ENCODE results near the gene MCRIP1. TPM values are rescaled to one million over a fixed set of nuclear protein-coding genes. Genes with fewer than 3 reads are reported as not detected.

The MCRIP1 gene
- total and polyA plus RNA-seq, 2 of the 13 experiments (the other 11 are each of a cell fraction or from before 2014, with no cell fraction given): 79.7 to 84.9 TPM

DNA sequence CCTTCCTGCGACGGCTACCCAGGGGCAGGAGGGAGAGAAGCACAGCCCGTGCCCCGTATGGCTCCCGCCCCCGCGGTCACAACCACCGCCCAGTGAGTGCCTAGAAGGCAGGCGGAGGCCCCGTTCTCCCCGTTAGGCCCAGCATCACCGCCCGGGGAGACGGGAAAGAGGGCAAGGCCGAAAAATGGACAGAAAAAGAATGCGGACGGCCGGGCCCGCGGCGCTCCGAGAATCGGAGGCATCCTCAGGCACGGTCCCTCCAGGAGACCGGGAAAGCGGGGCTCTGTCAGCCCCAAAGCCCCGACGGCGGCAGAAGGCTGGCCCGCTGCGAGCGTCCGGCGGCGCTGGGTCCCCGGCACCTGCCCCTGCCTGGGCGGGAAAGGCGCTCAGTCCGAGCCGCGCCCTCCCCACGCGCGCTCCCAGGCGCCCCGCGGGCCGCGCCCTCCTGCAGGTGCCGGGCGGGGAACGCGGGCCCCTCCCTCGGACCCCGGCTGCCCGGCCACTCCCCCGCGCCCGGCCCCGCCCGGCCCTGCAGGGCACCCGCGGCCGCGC is 407 bp downstream of the MCRIP1 start (continued):
- TF ChIP-seq AHR (CRISPR knock-in tag; IDR thresholded peaks at IDR 0.05) (no peak), NRL (CRISPR knock-in tag; IDR thresholded peaks at IDR 0.05; ENCODE audit: borderline replicate concordance) (peak; percentile 87; the same call in 1 of the 2 replicates), ZSCAN25 (CRISPR knock-in tag; IDR thresholded peaks at IDR 0.05) (peak; percentile 7; the same call in 1 of the 2 replicates), ZNF883 (CRISPR knock-in tag; IDR thresholded peaks at IDR 0.05; ENCODE audit: not compliant biosample characterization) (peak; percentile 6), TEAD2 (CRISPR knock-in tag; IDR thresholded peaks at IDR 0.05) (0 out of 2 replicates have a peak, but pooled peaks have one; percentile 32), POLR2A (IDR thresholded peaks at IDR 0.05; ENCODE audit: insufficient read depth in 1 of 2, low read depth in 2 of 2, low read length in 2 of 2) (no peak), KLF12 (CRISPR knock-in tag; IDR thresholded peaks at IDR 0.05; ENCODE audit: borderline replicate concordance) (peak; percentile 94), HOXA9 (CRISPR knock-in tag; IDR thresholded peaks at IDR 0.05; ENCODE audit: borderline replicate concordance) (no peak), MEF2D (CRISPR knock-in tag; IDR thresholded peaks at IDR 0.05) (0 out of 2 replicates have a peak, but pooled peaks have one; percentile 25), HNRNPL (IDR thresholded peaks at IDR 0.05; ENCODE audit: low read depth, low read length) (0 out of 2 replicates have a peak, but pooled peaks have one; percentile 46), ZBTB3 (CRISPR knock-in tag; IDR thresholded peaks at IDR 0.05; ENCODE audit: borderline replicate concordance, low read depth) (no peak), MYC (CRISPR knock-in tag; IDR thresholded peaks at IDR 0.05; ENCODE audit: borderline replicate concordance) (no peak), NPAS2 (CRISPR knock-in tag; IDR thresholded peaks at IDR 0.05; ENCODE audit: borderline replicate concordance) (no peak), CHD2 (IDR thresholded peaks at IDR 0.05; ENCODE audit: low read depth, low read length) (no peak; the same call in 1 of the 2 replicates), ARHGAP35 (CRISPR knock-in tag; IDR thresholded peaks at IDR 0.05; ENCODE audit: borderline replicate concordance) (peak; percentile 73; the same call in 1 of the 2 replicates), ZNF121 (CRISPR knock-in tag; IDR thresholded peaks at IDR 0.05) (no peak), ZNF232 (CRISPR knock-in tag; IDR thresholded peaks at IDR 0.05; ENCODE audit: borderline replicate concordance) (0 out of 2 replicates have a peak, but pooled peaks have one; percentile 63), ZBTB21 (CRISPR knock-in tag; IDR thresholded peaks at IDR 0.05) (0 out of 2 replicates have a peak, but pooled peaks have one; percentile 4), SALL1 (CRISPR knock-in tag; IDR thresholded peaks at IDR 0.05) (peak; percentile 34; the same call in 1 of the 2 replicates), HOXD1 (CRISPR knock-in tag; IDR thresholded peaks at IDR 0.05) (0 out of 2 replicates have a peak, but pooled peaks have one; percentile 49)
- TF ChIP-seq, protein P1, sequence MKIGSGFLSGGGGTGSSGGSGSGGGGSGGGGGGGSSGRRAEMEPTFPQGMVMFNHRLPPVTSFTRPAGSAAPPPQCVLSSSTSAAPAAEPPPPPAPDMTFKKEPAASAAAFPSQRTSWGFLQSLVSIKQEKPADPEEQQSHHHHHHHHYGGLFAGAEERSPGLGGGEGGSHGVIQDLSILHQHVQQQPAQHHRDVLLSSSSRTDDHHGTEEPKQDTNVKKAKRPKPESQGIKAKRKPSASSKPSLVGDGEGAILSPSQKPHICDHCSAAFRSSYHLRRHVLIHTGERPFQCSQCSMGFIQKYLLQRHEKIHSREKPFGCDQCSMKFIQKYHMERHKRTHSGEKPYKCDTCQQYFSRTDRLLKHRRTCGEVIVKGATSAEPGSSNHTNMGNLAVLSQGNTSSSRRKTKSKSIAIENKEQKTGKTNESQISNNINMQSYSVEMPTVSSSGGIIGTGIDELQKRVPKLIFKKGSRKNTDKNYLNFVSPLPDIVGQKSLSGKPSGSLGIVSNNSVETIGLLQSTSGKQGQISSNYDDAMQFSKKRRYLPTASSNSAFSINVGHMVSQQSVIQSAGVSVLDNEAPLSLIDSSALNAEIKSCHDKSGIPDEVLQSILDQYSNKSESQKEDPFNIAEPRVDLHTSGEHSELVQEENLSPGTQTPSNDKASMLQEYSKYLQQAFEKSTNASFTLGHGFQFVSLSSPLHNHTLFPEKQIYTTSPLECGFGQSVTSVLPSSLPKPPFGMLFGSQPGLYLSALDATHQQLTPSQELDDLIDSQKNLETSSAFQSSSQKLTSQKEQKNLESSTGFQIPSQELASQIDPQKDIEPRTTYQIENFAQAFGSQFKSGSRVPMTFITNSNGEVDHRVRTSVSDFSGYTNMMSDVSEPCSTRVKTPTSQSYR (CRISPR knock-in tag; IDR thresholded peaks at IDR 0.05; ENCODE audit: borderline replicate concordance): no peak
- TF ChIP-seq, protein P2, sequence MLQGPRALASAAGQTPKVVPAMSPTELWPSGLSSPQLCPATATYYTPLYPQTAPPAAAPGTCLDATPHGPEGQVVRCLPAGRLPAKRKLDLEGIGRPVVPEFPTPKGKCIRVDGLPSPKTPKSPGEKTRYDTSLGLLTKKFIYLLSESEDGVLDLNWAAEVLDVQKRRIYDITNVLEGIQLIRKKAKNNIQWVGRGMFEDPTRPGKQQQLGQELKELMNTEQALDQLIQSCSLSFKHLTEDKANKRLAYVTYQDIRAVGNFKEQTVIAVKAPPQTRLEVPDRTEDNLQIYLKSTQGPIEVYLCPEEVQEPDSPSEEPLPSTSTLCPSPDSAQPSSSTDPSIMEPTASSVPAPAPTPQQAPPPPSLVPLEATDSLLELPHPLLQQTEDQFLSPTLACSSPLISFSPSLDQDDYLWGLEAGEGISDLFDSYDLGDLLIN (CRISPR knock-in tag; IDR thresholded peaks at IDR 0.05; ENCODE audit: borderline replicate concordance): peak; percentile 87; the same call in 1 of the 2 replicates
- TF ChIP-seq, protein P3, sequence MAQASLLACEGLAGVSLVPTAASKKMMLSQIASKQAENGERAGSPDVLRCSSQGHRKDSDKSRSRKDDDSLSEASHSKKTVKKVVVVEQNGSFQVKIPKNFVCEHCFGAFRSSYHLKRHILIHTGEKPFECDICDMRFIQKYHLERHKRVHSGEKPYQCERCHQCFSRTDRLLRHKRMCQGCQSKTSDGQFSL (CRISPR knock-in tag; IDR thresholded peaks at IDR 0.05): peak; percentile 65
- TF ChIP-seq, protein P4, sequence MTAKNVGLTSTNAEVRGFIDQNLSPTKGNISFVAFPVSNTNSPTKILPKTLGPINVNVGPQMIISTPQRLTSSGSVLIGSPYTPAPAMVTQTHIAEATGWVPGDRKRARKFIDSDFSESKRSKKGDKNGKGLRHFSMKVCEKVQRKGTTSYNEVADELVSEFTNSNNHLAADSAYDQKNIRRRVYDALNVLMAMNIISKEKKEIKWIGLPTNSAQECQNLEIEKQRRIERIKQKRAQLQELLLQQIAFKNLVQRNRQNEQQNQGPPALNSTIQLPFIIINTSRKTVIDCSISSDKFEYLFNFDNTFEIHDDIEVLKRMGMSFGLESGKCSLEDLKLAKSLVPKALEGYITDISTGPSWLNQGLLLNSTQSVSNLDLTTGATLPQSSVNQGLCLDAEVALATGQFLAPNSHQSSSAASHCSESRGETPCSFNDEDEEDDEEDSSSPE (CRISPR knock-in tag; IDR thresholded peaks at IDR 0.05): peak; percentile 28; the same call in 1 of the 2 replicates
- TF ChIP-seq, protein P5, sequence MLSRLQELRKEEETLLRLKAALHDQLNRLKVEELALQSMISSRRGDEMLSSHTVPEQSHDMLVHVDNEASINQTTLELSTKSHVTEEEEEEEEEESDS (CRISPR knock-in tag; IDR thresholded peaks at IDR 0.05; ENCODE audit: borderline replicate concordance): no peak
